HEK293 (cell line): ENCODE results near the gene FCHSD1.
A peak's percentile ranks its signal among the peaks of the same experiment; 100 is the strongest.

ENCODE experiments used
- BCL11A ChIP-seq: fragments of 450-650 bp; formaldehyde crosslinking; IDR thresholded peaks from 2 replicates; pipeline ENCODE4 v1.5.1; 2016; ENCODE audit warnings: low read depth, missing biosample characterization, missing genetic modification characterization
- KLF10 ChIP-seq: fragments of 450-650 bp; IDR thresholded peaks from 2 replicates; pipeline ENCODE4 v1.5.1; 2018; ENCODE audit warnings: missing biosample characterization, mild to moderate bottlenecking, missing genetic modification characterization
- KLF9 ChIP-seq: fragments of 450-650 bp; formaldehyde crosslinking; IDR thresholded peaks from 2 replicates; pipeline ENCODE4 v1.5.1; 2016; ENCODE audit warnings: missing biosample characterization, missing genetic modification characterization, low read depth
- PATZ1 ChIP-seq: fragments of 450-650 bp; formaldehyde crosslinking; IDR thresholded peaks from 2 replicates; pipeline ENCODE4 v1.5.1; 2016; ENCODE audit warnings: missing biosample characterization, missing genetic modification characterization
- REPIN1 ChIP-seq: fragments of 450-650 bp; formaldehyde crosslinking; IDR thresholded peaks from 2 replicates; pipeline ENCODE4 v1.5.1; 2017; ENCODE audit warnings: missing biosample characterization, missing genetic modification characterization, low read depth
- SCRT1 ChIP-seq: fragments of 450-650 bp; formaldehyde crosslinking; IDR thresholded peaks from 2 replicates; pipeline ENCODE4 v1.5.1; 2016; ENCODE audit warnings: missing biosample characterization, missing genetic modification characterization, borderline replicate concordance
- SP7 ChIP-seq: fragments of 450-650 bp; formaldehyde crosslinking; IDR thresholded peaks from 2 replicates; pipeline ENCODE4 v1.5.1; 2016; ENCODE audit warnings: missing biosample characterization, missing genetic modification characterization
- ZBTB17 ChIP-seq: fragments of 450-650 bp; formaldehyde crosslinking; IDR thresholded peaks from 2 replicates; pipeline ENCODE4 v1.5.1; 2016; ENCODE audit warnings: missing biosample characterization, missing genetic modification characterization
- ZBTB21 ChIP-seq: fragments of 450-650 bp; formaldehyde crosslinking; IDR thresholded peaks from 2 replicates; pipeline ENCODE4 v1.5.1; 2017; ENCODE audit warnings: missing biosample characterization, missing genetic modification characterization
- ZFP37 ChIP-seq: fragments of 450-650 bp; formaldehyde crosslinking; IDR thresholded peaks from 2 replicates; pipeline ENCODE4 v1.5.1; 2016; ENCODE audit warnings: missing biosample characterization, missing genetic modification characterization
- ZFP69B ChIP-seq: fragments of 450-650 bp; formaldehyde crosslinking; IDR thresholded peaks from 2 replicates; pipeline ENCODE4 v1.5.1; 2016; ENCODE audit warnings: missing biosample characterization, missing genetic modification characterization
- ZNF280D ChIP-seq: fragments of 450-650 bp; formaldehyde crosslinking; IDR thresholded peaks from 2 replicates; pipeline ENCODE4 v1.5.1; 2016; ENCODE audit warnings: missing biosample characterization, missing genetic modification characterization
- ZNF335 ChIP-seq: fragments of 450-650 bp; formaldehyde crosslinking; conservative IDR thresholded peaks from 2 replicates; pipeline ENCODE4 v1.5.1; 2016; ENCODE audit warnings: missing biosample characterization, missing genetic modification characterization
- ZNF362 ChIP-seq: fragments of 450-650 bp; formaldehyde crosslinking; IDR thresholded peaks from 2 replicates; pipeline ENCODE4 v1.5.1; 2016; ENCODE audit warnings: missing biosample characterization, missing genetic modification characterization
- ZNF366 ChIP-seq: fragments of 450-650 bp; formaldehyde crosslinking; conservative IDR thresholded peaks from 2 replicates; pipeline ENCODE4 v1.5.1; 2016; ENCODE audit warnings: missing biosample characterization, missing genetic modification characterization
- ZNF391 ChIP-seq: fragments of 450-650 bp; formaldehyde crosslinking; IDR thresholded peaks from 2 replicates; pipeline ENCODE4 v1.5.1; 2016; ENCODE audit warnings: low read depth, missing biosample characterization, missing genetic modification characterization, borderline replicate concordance
- ZNF398 ChIP-seq: fragments of 450-650 bp; formaldehyde crosslinking; IDR thresholded peaks from 2 replicates; pipeline ENCODE4 v1.5.1; 2017; ENCODE audit warnings: missing biosample characterization, missing genetic modification characterization
- ZNF423 ChIP-seq: fragments of 450-650 bp; formaldehyde crosslinking; IDR thresholded peaks from 2 replicates; pipeline ENCODE4 v1.5.1; 2016; ENCODE audit warnings: missing biosample characterization, missing genetic modification characterization
- ZNF600 ChIP-seq: fragments of 450-650 bp; formaldehyde crosslinking; IDR thresholded peaks from 2 replicates; pipeline ENCODE4 v1.5.1; 2016; ENCODE audit warnings: missing biosample characterization, missing genetic modification characterization
- ZNF629 ChIP-seq: fragments of 450-650 bp; formaldehyde crosslinking; IDR thresholded peaks from 2 replicates; pipeline ENCODE4 v1.5.1; 2017; ENCODE audit warnings: missing biosample characterization, missing genetic modification characterization
- ZNF660 ChIP-seq: fragments of 450-650 bp; IDR thresholded peaks from 2 replicates; pipeline ENCODE4 v1.5.1; 2018; ENCODE audit warnings: missing biosample characterization, mild to moderate bottlenecking, missing genetic modification characterization
- ZNF677 ChIP-seq: fragments of 450-650 bp; IDR thresholded peaks from 2 replicates; pipeline ENCODE4 v1.5.0; 2018; ENCODE audit warnings: missing biosample characterization, mild to moderate bottlenecking, missing genetic modification characterization, moderate library complexity
- ZNF76 ChIP-seq: fragments of 450-650 bp; formaldehyde crosslinking; IDR thresholded peaks from 2 replicates; pipeline ENCODE4; 2016; ENCODE audit warnings: low read depth, missing biosample characterization, missing genetic modification characterization, borderline replicate concordance
- ZNF830 ChIP-seq: fragments of 450-650 bp; IDR thresholded peaks from 2 replicates; pipeline ENCODE4 v1.5.0; 2018; ENCODE audit warnings: missing biosample characterization, missing genetic modification characterization, low read depth, mild to moderate bottlenecking, moderate library complexity
- TF ChIP-seq, protein P1 (sequence below): fragments of 450-650 bp; formaldehyde crosslinking; IDR thresholded peaks from 2 replicates; pipeline ENCODE4 v1.5.1; 2016; ENCODE audit warnings: missing biosample characterization, missing genetic modification characterization, low read depth
- TF ChIP-seq, protein P2 (sequence below): fragments of 450-650 bp; formaldehyde crosslinking; IDR thresholded peaks from 2 replicates; pipeline ENCODE4 v1.5.1; 2017; ENCODE audit warnings: missing biosample characterization, missing genetic modification characterization

Gene FCHSD1

GRCh38 chr5:141681695-141682641 is 30.8 kb upstream of the FCHSD1 start, which contains the start of gene ARAP3 (continued):
- no peak for TF ChIP-seq ZBTB21
- TF ChIP-seq ZNF362 = no peak
- peak; percentile 84 for TF ChIP-seq ZNF335 (tag by site-specific recombination)
- peak; percentile 63 for TF ChIP-seq KLF9 (tag by site-specific recombination)
- peak; percentile 39; the same call in 1 of the 2 replicates for TF ChIP-seq ZNF366 (tag by site-specific recombination)
- TF ChIP-seq ZNF280D (tag by site-specific recombination) = no peak
- TF ChIP-seq, protein P1, sequence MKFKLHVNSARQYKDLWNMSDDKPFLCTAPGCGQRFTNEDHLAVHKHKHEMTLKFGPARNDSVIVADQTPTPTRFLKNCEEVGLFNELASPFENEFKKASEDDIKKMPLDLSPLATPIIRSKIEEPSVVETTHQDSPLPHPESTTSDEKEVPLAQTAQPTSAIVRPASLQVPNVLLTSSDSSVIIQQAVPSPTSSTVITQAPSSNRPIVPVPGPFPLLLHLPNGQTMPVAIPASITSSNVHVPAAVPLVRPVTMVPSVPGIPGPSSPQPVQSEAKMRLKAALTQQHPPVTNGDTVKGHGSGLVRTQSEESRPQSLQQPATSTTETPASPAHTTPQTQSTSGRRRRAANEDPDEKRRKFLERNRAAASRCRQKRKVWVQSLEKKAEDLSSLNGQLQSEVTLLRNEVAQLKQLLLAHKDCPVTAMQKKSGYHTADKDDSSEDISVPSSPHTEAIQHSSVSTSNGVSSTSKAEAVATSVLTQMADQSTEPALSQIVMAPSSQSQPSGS (tag by site-specific recombination) = no peak
- TF ChIP-seq ZFP69B (tag by site-specific recombination) = peak; percentile 42; the same call in 1 of the 2 replicates
- TF ChIP-seq, protein P2, sequence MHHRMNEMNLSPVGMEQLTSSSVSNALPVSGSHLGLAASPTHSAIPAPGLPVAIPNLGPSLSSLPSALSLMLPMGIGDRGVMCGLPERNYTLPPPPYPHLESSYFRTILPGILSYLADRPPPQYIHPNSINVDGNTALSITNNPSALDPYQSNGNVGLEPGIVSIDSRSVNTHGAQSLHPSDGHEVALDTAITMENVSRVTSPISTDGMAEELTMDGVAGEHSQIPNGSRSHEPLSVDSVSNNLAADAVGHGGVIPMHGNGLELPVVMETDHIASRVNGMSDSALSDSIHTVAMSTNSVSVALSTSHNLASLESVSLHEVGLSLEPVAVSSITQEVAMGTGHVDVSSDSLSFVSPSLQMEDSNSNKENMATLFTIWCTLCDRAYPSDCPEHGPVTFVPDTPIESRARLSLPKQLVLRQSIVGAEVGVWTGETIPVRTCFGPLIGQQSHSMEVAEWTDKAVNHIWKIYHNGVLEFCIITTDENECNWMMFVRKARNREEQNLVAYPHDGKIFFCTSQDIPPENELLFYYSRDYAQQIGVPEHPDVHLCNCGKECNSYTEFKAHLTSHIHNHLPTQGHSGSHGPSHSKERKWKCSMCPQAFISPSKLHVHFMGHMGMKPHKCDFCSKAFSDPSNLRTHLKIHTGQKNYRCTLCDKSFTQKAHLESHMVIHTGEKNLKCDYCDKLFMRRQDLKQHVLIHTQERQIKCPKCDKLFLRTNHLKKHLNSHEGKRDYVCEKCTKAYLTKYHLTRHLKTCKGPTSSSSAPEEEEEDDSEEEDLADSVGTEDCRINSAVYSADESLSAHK = no peak
- TF ChIP-seq ZNF391 (tag by site-specific recombination) = peak; percentile 41; the same call in 1 of the 2 replicates
- TF ChIP-seq KLF10 (tag by site-specific recombination) = peak; percentile 66; the same call in 1 of the 2 replicates
- no peak for TF ChIP-seq ZNF830 (tag by site-specific recombination)
- TF ChIP-seq ZNF423 (tag by site-specific recombination) = no peak
- TF ChIP-seq ZFP37 = no peak
- peak; percentile 67 for TF ChIP-seq SP7 (tag by site-specific recombination)
- 0 out of 2 replicates have a peak, but pooled peaks have one; percentile 28 for TF ChIP-seq ZNF629 (tag by site-specific recombination)
- TF ChIP-seq PATZ1 (tag by site-specific recombination) = 0 out of 2 replicates have a peak, but pooled peaks have one; percentile 53
- peak; percentile 58; the same call in 1 of the 2 replicates for TF ChIP-seq ZNF76 (tag by site-specific recombination)
- TF ChIP-seq REPIN1 (tag by site-specific recombination) = no peak
- TF ChIP-seq ZNF398 = peak; percentile 72
- TF ChIP-seq SCRT1 = no peak
- TF ChIP-seq ZNF600 (tag by site-specific recombination) = peak; percentile 73
- TF ChIP-seq ZBTB17 (tag by site-specific recombination) = peak; percentile 34
- TF ChIP-seq BCL11A (tag by site-specific recombination) = no peak
- TF ChIP-seq ZNF660 (tag by site-specific recombination) = peak; percentile 44
- TF ChIP-seq ZNF677 (tag by site-specific recombination) = no peak
